Measurements from ENCODE around the gene USP9X. TPM values are rescaled to one million over a fixed set of nuclear protein-coding genes. Genes with fewer than 3 reads are reported as not detected.

Gene USP9X
- total and polyA plus RNA-seq, 2 donors (not counting 1 experiment from before 2014, with no cell fraction given): 54.0 to 161 TPM

DNA sequence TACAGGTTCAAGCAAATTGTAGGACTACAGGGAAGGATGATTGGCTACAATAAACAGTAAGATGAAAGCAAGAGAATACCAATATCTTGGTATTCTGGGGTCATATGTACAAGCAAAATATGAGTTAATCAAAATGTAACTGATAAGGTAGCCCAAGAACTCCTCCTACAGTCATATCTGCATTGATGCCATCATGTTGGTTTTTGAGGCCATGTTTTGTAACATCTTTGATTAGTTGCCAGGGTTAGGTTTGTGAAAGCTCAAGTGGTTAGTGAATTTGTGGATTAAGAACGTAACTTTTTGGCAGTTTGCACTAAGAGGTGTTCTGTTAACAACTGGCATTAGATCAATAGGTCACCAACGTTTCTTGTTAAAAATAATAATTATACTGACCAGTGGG is 59.6 kb downstream of the USP9X start:
- H3K36me3 ChIP-seq (ENCODE audit: control insufficient read depth, insufficient read depth, low read length): peaks cover 2% of the 10 kb centered on the region

DNA sequence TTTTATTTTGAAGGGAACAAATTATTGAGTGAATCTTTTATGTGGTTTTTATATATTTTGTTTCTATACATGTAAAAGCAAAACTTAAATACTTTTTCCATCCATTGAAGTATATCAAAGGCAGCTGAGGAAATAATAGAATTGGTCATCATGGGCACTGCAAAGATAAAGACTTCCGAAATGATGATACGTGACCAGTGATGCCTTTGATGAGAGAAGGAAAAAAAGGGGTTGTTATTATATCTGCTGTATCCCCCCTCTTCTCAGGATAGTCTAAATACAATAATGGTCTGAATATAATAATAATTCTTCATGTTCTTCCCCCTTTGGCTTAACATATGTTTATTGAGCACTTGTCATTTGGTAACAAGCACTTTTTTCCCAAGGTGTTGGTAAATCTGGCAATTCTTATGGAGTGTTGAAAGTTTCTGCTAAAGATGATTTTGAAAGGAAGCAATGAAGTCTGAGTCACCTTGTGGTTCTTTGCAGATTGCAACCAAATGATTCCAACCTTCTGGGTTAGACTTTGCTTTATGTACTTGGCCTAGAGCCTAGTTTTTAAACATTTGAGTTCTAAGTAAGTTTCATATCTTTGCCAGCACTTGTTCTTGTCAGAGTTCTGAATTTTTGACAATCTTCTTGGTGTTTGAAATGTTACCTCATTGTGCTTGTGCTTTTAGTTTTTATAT is 60.8 kb downstream of the USP9X start:
- H3K9ac ChIP-seq (ENCODE audit: insufficient read depth, low read length): no peak overlapping the region
- peaks cover 6% of the 10 kb centered on the region for H3K4me1 ChIP-seq (ENCODE audit: control insufficient read depth, extremely low read depth, insufficient read depth, low read length)
- TF ChIP-seq CTCF (conservative IDR thresholded peaks at IDR 0.05 in 1 of 2, IDR thresholded peaks at IDR 0.05 in 1 of 2; ENCODE audit: low read depth in 1 of 2, low read length in 2 of 2) (peak in 1 of 2 donors; percentile 7), EZH2 (IDR thresholded peaks at IDR 0.05; ENCODE audit: low read length, missing control alignments) (no peak)
- H4K20me1 ChIP-seq (ENCODE audit: control insufficient read depth, extremely low read depth, insufficient read depth, low read length): no peaks in the 10 kb centered on the region
- no peak overlapping the region for H2AFZ ChIP-seq (ENCODE audit: low read length)
- H3K79me2 ChIP-seq (ENCODE audit: control insufficient read depth, insufficient read depth, low read length): no peaks in the 10 kb centered on the region
- H3K27ac ChIP-seq (ENCODE audit: insufficient read depth, low read length): no peak overlapping the region
- H3K4me2 ChIP-seq (ENCODE audit: extremely low read depth, insufficient read depth, low read length): no peak overlapping the region
- no peaks in the 10 kb centered on the region for H3K9me3 ChIP-seq (ENCODE audit: control insufficient read depth, insufficient read depth, low read depth, low read length)
- H3K36me3 ChIP-seq (ENCODE audit: control insufficient read depth, insufficient read depth, low read length): peaks cover 2% of the 10 kb centered on the region
- H3K4me3 ChIP-seq (replicated peaks in 1 of 4; ENCODE audit: control extremely low read depth in 1 of 4, insufficient read depth in 1 of 4, low read depth in 3 of 4, low read length in 4 of 4): no peak overlapping the region
- H3K27me3 ChIP-seq (ENCODE audit: control insufficient read depth, insufficient read depth, low read length): no peaks in the 10 kb centered on the region
- DNase-seq (ENCODE audit: low read depth in 2 of 2): peak; percentile 89 to 92

More for the DNA sequence above, 59.6 kb downstream of the USP9X start:
- TF ChIP-seq CTCF (conservative IDR thresholded peaks at IDR 0.05 in 1 of 2, IDR thresholded peaks at IDR 0.05 in 1 of 2; ENCODE audit: low read depth in 1 of 2, low read length in 2 of 2) (no peak), EZH2 (IDR thresholded peaks at IDR 0.05; ENCODE audit: low read length, missing control alignments) (no peak)
- H3K4me1 ChIP-seq (ENCODE audit: control insufficient read depth, extremely low read depth, insufficient read depth, low read length): peaks cover 6% of the 10 kb centered on the region
- H2AFZ ChIP-seq (ENCODE audit: low read length): no peak overlapping the region
- no peaks in the 10 kb centered on the region for H4K20me1 ChIP-seq (ENCODE audit: control insufficient read depth, extremely low read depth, insufficient read depth, low read length)
- H3K79me2 ChIP-seq (ENCODE audit: control insufficient read depth, insufficient read depth, low read length): no peaks in the 10 kb centered on the region
- no peak overlapping the region for H3K27ac ChIP-seq (ENCODE audit: insufficient read depth, low read length)
- H3K27me3 ChIP-seq (ENCODE audit: control insufficient read depth, insufficient read depth, low read length): no peaks in the 10 kb centered on the region
- H3K4me3 ChIP-seq (replicated peaks in 1 of 4; ENCODE audit: control extremely low read depth in 1 of 4, insufficient read depth in 1 of 4, low read depth in 3 of 4, low read length in 4 of 4): no peak overlapping the region
- H3K4me2 ChIP-seq (ENCODE audit: extremely low read depth, insufficient read depth, low read length): no peak overlapping the region
- no peaks in the 10 kb centered on the region for H3K9me3 ChIP-seq (ENCODE audit: control insufficient read depth, insufficient read depth, low read depth, low read length)
- H3K9ac ChIP-seq (ENCODE audit: insufficient read depth, low read length): no peak overlapping the region
- peak in 1 of 2 donors; percentile 12 for DNase-seq (ENCODE audit: low read depth in 2 of 2)

DNA sequence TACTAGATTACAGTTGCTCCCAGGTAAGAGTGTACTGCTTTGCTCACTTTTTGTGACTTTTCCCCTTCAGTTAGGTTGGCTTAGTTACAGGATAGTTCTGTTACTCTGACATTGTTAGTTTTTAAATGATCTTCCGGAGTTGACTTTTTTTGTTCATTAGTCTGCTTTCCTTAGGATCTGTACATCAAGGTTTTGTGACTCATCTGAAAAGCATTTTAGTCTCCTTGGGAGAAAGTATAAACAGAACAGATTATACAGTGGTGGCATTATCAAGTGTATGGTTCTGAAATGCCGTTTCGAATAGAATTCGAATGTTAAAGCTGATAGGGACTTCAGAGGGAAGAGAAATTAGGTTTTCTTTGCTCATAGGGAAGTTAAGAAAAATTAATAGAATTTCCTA is 63.3 kb downstream of the USP9X start:
- peak overlapping the region; percentile 64 for H3K4me2 ChIP-seq (ENCODE audit: extremely low read depth, insufficient read depth, low read length)
- DNase-seq (ENCODE audit: low read depth in 2 of 2): peak; percentile 61 to 80
- no peaks in the 10 kb centered on the region for H3K27me3 ChIP-seq (ENCODE audit: control insufficient read depth, insufficient read depth, low read length)
- H4K20me1 ChIP-seq (ENCODE audit: control insufficient read depth, extremely low read depth, insufficient read depth, low read length): no peaks in the 10 kb centered on the region
- no peaks in the 10 kb centered on the region for H3K79me2 ChIP-seq (ENCODE audit: control insufficient read depth, insufficient read depth, low read length)
- peaks cover 2% of the 10 kb centered on the region for H3K36me3 ChIP-seq (ENCODE audit: control insufficient read depth, insufficient read depth, low read length)
- H2AFZ ChIP-seq (ENCODE audit: low read length): no peak overlapping the region
- no peak for TF ChIP-seq CTCF (conservative IDR thresholded peaks at IDR 0.05 in 1 of 2, IDR thresholded peaks at IDR 0.05 in 1 of 2; ENCODE audit: low read depth in 1 of 2, low read length in 2 of 2)
- no peak for TF ChIP-seq EZH2 (IDR thresholded peaks at IDR 0.05; ENCODE audit: low read length, missing control alignments)
- no peak overlapping the region for H3K4me3 ChIP-seq (replicated peaks in 1 of 4; ENCODE audit: control extremely low read depth in 1 of 4, insufficient read depth in 1 of 4, low read depth in 3 of 4, low read length in 4 of 4)
- H3K9ac ChIP-seq (ENCODE audit: insufficient read depth, low read length): no peak overlapping the region
- H3K4me1 ChIP-seq (ENCODE audit: control insufficient read depth, extremely low read depth, insufficient read depth, low read length): peaks cover 6% of the 10 kb centered on the region
- H3K9me3 ChIP-seq (ENCODE audit: control insufficient read depth, insufficient read depth, low read depth, low read length): no peaks in the 10 kb centered on the region
- peak overlapping the region; percentile 23 for H3K27ac ChIP-seq (ENCODE audit: insufficient read depth, low read length)

Data from fibroblast of lung (primary cell).